ENCODE data around the gene GOLT1B. TPM values are rescaled to one million over a fixed set of nuclear protein-coding genes. Genes with fewer than 3 reads are reported as not detected.

The GOLT1B gene
- total and polyA plus RNA-seq, 2 of the 13 experiments (the other 11 are each of a cell fraction or from before 2014, with no cell fraction given), result 23.6 to 38.4 TPM

- TF ChIP-seq GFI1 (CRISPR knock-in tag; IDR thresholded peaks at IDR 0.05; ENCODE audit: borderline replicate concordance), result no peak
- no peak for TF ChIP-seq ZKSCAN8 (CRISPR knock-in tag; IDR thresholded peaks at IDR 0.05; ENCODE audit: borderline replicate concordance)
Measured at GRCh38 chr12:21561158-21561557, 59.6 kb downstream of the GOLT1B start (continued).

GRCh38 chr12:21562859-21563258 is 61.3 kb downstream of the GOLT1B start:
- Histone ChIP-seq H3K79me2 (ENCODE audit: insufficient read depth, low read length) (no peaks in the 10 kb centered on the region), H3K9ac (ENCODE audit: insufficient read depth, low read depth, low read length) (no peak overlapping the region), H3K36me3 (replicated peaks in 1 of 2; ENCODE audit: control insufficient read depth in 1 of 2, insufficient read depth in 2 of 2, low read length in 2 of 2) (no peaks in the 10 kb centered on the region), H4K20me1 (ENCODE audit: insufficient read depth, low read length) (no peaks in the 10 kb centered on the region), H3K4me3 (replicated peaks in 1 of 3; ENCODE audit: insufficient read depth in 1 of 3, low read depth in 2 of 3, low read length in 3 of 3) (no peak overlapping the region; a peak in 2 of 6 replicates), H2AFZ (ENCODE audit: low read length) (peak overlapping the region; percentile 77), H3K27ac (ENCODE audit: extremely low read length, insufficient read depth, low read length) (peak overlapping the region; percentile 66), H3K9me3 (ENCODE audit: low read length) (no peaks in the 10 kb centered on the region), H3K27me3 (ENCODE audit: control insufficient read depth in 1 of 2, insufficient read depth in 2 of 2, low read length in 2 of 2) (no peaks in the 10 kb centered on the region), H3K4me2 (ENCODE audit: low read depth, low read length) (peak overlapping the region; percentile 45), H3K4me1 (ENCODE audit: insufficient read depth, low read length) (peaks cover 60% of the 10 kb centered on the region)
- WGBS (ENCODE audit: low lambda C conversion rate), result 1% methylated on average over 2 of the region's 2 CpGs
- peak; percentile 70 for ATAC-seq
- POLR2A ChIA-PET, result no interaction called here
- BruUV-seq (replicated peaks), result no TSS peak
- in situ Hi-C loops (cut with HindIII; ENCODE audit: extremely low pct_ligation_motif_present, low pct_unique_long_range_greater_than_20kb) (no loop called here), intact Hi-C loops (cut with micrococcal nuclease; ENCODE audit: unreplicated experiment) (loop anchor here (2.0 kb wide), 1 partner anchor 62 kb away; the partner anchor contains the start of genes GOLT1B and RECQL)
- CTCF ChIA-PET (ENCODE audit: low intra/inter-chr PET ratio, low total read pairs), result no interaction called here
- peak; percentile 37 for DNase-seq (ENCODE audit: low spot score)
- FAIRE-seq, result peak; percentile 64
- no peak for TF ChIP-seq ZSCAN12 (CRISPR knock-in tag; IDR thresholded peaks at IDR 0.05)
- TF ChIP-seq TBX3 (IDR thresholded peaks at IDR 0.05; ENCODE audit: borderline replicate concordance), result peak; percentile 44; the same call in 1 of the 2 replicates
- no peak for TF ChIP-seq SMAD9 (CRISPR knock-in tag; IDR thresholded peaks at IDR 0.05)
- TF ChIP-seq ZFP62 (CRISPR knock-in tag; IDR thresholded peaks at IDR 0.05), result no peak
- TF ChIP-seq NCOR1 (IDR thresholded peaks at IDR 0.05; ENCODE audit: borderline replicate concordance, low read length), result peak; percentile 66; the same call in 1 of the 2 replicates
- TF ChIP-seq ZNF569 (CRISPR knock-in tag; IDR thresholded peaks at IDR 0.05; ENCODE audit: borderline replicate concordance), result no peak
- TF ChIP-seq ZNF503 (CRISPR knock-in tag; IDR thresholded peaks at IDR 0.05), result peak; percentile 29; the same call in 1 of the 2 replicates
- no peak for TF ChIP-seq ZNF280B (CRISPR knock-in tag; IDR thresholded peaks at IDR 0.05; ENCODE audit: borderline replicate concordance)
- no peak for TF ChIP-seq BRF2 (CRISPR knock-in tag; IDR thresholded peaks at IDR 0.05)
- TF ChIP-seq BRCA1 (CRISPR knock-in tag; IDR thresholded peaks at IDR 0.05), result no peak
- TF ChIP-seq GLI4 (CRISPR knock-in tag; IDR thresholded peaks at IDR 0.05; ENCODE audit: borderline replicate concordance), result no peak
- no peak for TF ChIP-seq ZNF3 (CRISPR knock-in tag; IDR thresholded peaks at IDR 0.05)
- TF ChIP-seq HOMEZ (CRISPR knock-in tag; IDR thresholded peaks at IDR 0.05; ENCODE audit: low read depth), result peak; percentile 82; the same call in 1 of the 2 replicates

Data from HepG2 (cell line).